Measurements from ENCODE around the gene EXOC7.

Gene EXOC7

GRCh38 chr17:76103274-76104139 is at the start of gene EXOC7:
Gene EXOC7 (minus strand): TSS chr17:76103787. CDS start chr17:76103692, 95 bp downstream.
- DNase-seq (ENCODE audit: low spot score) = peak; percentile 98

GRCh38 chr17:76153202-76153601 is 49.6 kb upstream of the EXOC7 start:
- no peak for DNase-seq (ENCODE audit: low spot score)

- DNase-seq (ENCODE audit: low spot score) = no peak
Observed at GRCh38 chr17:76152591-76152990, 49.0 kb upstream of the EXOC7 start.

DNA sequence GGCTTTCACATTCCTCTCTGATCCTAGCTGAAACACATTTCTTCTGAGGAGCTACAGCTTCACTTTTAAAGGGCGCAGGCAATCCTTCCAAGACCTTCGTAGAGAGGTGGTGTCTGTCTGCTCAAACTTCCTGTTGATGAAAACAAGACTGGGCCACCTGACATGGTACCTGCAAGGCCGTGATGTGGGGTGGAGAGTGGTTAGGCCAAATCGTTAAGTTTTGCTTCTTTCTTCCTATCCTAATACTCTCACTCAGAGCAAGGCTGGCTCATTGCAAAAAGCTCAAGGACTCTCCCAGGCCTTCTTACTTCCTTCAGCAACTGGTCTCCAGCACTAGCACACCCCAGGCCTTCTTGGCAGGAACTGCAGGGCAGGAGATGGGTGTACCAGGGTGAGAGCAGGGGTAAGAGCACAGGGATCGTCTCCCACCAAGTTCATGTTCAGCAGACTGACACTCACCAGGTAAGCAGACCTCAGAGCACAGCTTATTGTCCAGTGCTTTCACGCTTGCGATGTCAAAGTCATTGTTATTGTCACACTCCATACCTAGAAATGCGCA is 48.4 kb upstream of the EXOC7 start:
- no peak for DNase-seq (ENCODE audit: low spot score)

DNA sequence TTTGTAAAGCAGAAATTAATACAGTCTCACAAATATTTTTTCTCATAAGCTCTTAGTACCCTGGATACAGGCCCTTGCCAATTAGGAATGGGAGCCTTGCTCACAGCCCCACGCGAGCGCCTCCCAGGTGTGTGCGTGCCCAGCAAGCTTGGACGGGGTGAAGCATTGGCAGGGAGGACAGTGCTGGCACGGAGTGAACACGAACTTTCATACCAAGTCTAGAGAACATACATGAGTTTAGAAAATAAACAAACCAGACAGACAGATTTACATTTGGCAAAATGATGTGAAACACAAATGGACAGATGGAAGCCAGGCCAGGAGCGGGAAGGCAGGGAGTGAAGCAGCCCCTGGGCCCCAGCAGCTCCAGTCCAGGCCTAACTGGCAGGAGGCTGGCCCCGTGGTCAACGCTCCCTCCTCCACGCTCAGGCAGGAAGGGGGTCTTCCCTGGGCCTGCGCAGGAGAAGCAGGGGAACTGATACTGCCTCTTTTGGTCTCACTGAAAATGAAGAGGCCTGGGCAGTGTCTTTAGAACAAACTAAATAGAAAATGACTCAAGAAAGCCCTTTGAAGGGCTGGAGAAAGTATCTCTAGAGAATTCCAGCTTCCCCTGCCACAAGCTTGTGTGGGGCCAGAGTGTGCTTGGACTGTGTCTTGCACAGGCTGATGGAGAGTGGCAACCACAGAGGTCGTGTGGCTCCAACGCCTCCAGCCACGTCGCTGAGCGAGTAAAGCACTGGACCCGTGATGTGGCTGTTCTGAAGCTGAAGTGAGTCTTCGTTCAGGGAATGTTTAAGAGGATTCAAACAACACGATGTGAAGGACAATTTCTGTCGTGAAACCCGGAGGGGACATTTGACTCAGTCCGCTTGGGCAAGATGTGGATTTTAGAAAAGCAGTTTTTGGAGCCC is 47.4 kb upstream of the EXOC7 start:
- no peak for DNase-seq (ENCODE audit: low spot score)

- no peak for DNase-seq (ENCODE audit: low spot score)
Observed at GRCh38 chr17:76149214-76149613, 45.6 kb upstream of the EXOC7 start.

DNA sequence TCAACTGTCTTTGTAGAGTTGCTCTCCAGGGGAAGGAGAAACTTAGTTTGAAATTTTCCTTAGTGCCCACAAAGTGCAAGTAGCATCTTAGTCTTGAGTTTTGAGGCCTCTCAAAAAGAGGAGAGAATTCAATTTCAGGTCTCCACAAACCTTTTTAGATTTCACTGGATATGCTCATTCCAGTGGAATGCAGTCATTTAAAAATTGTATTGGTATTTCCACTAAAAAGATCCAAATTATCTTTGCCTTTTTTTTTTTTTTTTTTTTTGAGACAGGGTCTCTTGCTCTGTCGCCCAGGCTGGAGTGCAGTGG is 44.4 kb upstream of the EXOC7 start:
- DNase-seq (ENCODE audit: low spot score) = no peak

DNA sequence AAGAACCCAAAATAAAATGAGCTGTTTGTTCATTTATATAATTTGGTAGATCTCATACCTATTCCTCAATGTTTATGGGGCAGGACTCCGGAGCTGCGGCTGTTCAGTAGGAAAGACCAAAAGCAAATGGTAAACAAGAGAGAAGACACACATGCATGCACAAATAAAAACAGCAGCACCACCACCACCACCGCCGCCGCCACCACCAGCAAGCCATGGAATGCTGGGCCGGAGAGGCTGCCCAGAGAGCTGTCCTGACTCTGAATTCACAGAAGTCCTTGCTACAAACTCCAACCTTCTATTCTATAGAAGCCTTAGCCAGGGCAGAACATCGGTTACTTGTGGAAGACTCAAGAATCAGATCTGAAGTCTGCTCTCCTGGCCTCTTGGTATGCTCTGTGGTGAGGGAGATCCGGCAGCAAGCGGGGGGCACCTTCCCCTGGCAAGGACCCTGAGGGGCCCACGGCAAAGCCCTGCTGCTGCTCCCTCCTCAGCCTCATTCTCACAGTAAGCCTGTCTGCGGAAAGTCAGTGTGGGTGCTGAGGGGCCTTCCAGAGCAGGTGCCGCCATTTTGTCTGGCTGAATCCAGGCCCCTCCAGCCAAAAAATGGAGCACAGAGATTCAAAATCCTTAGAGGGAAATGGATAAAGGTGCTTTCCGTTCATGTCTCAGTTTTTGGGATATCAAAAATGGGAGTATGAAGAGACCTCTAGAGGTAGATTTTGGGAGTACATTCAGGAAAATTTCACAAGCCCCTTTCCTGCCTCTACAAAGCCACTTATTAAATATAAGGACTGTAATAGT is 43.8 kb upstream of the EXOC7 start:
- DNase-seq (ENCODE audit: low spot score) = no peak

- DNase-seq (ENCODE audit: low spot score) = no peak
Observed at GRCh38 chr17:76146053-76146851, 42.7 kb upstream of the EXOC7 start.

GRCh38 chr17:76145231-76146052 is 41.9 kb upstream of the EXOC7 start:
- no peak for DNase-seq (ENCODE audit: low spot score)

- DNase-seq (ENCODE audit: low spot score) = no peak
Observed at GRCh38 chr17:76142585-76143041, 39.0 kb upstream of the EXOC7 start.

DNA sequence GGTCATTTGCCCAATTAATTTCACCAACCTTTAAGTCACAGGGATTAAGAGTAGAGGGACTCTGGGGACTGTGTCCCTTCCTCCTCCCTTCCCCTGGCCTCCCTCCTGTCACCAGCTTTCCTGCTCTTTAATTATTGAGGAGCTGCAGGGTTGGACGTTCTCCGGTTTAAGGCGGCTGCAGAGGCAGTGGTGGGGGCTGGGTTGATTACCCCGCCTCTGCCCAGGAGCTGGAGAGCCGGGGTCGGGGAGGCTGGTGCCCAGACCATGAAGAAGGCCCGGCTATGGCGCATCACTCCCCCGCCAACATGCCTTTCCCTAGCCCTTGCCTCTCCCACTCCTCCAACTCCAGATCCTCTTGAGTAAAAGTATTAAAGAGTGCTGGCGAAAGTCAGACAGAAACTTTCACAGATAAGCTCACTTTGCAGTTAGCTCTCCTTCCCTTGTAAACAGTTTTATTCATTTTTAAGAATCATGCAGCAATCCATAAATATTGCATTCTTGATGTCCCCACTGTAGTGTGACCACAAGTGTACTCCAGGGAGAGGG is 38.5 kb upstream of the EXOC7 start:
- DNase-seq (ENCODE audit: low spot score) = peak; percentile 74

DNA sequence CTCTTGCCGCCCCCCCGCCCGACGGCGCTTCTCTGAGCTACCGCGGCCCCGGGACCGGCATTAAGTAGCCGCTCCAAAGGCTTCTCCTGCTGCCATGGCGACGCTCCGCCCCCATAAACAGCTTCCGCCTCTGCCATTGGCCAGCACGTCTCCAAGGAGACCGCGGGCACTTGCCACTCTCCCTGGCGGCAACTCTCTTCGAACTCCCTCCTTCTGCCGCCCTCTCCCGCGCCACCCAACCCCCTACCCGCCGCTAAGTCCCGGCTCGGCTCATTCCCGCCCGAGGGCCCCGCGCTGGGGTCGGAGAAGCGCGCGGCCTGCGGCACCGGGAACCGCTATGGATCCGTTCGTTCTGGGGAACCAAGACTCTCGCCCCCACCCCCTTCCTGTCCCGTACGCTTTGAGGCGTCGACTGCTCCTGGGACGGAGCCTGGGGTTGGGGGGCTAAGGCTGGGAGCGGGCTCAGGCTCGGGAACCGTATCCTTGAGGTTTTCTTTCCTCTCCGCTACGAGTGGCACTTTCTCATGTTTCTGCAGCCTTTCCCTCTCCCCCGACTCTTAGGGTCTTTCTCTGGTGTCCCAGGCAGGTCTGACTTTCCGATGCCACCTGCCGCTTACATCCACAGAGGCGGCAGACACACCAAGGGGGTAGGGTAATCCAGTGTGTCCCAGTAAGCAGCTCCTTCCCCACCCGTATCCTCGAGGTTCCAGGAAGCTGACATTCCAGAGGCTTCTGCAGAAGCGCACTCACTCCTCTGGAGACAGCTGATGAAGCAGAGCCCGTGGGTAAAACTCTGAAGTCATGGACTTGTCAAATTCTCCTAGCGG is 37.8 kb upstream of the EXOC7 start, which contains the start of gene FOXJ1:
FOXJ1 (minus strand) TSS at position 34 of the 827 bp plus-strand sequence. CDS start 850 bp downstream, outside the sequence.
- peak; percentile 100 for DNase-seq (ENCODE audit: low spot score)

- DNase-seq (ENCODE audit: low spot score) = no peak
Observed at GRCh38 chr17:76140661-76141211, 37.1 kb upstream of the EXOC7 start.

DNA sequence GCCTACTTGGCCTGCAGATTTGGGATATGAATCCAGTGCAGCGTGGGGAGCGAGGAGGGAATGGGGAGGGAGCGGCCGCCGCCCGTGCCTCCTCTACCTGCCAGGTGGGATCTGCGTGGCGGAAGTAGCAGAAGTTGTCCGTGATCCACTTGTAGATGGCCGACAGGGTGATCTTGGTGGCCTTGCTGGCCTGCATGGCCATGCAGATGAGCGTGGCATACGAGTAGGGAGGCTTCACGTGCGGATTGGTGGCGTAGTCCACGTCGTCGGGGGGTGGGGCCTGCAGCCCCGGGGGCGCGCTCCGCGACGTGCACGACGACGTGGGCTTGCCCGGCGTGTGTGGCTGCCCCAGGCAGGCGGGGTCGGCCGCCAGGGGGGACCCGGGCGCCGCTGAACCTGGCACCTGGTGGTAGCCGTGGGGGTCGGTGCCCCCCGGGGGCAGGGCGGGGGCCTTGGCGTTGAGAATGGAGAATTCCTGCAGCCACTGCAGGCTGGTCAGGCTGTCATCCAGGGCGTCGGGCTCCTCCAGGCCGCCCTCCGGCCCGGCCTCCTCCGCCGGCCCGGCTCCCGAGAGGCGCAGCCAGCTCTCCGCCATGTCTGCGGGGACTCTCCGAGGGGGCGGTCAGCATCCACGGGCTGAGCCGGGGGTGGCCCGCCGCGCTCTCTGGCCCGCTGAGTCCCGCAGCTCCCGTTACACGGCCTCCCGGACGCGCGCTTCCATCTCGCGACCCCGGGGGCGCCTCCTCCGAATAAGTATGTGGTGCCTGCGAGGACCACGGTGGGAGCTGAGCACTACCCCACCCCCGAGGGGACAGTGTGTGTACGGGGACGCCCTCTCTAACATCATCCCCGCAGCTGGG is 36.4 kb upstream of the EXOC7 start:
- DNase-seq (ENCODE audit: low spot score) = peak; percentile 82

- DNase-seq (ENCODE audit: low spot score) = no peak
Observed at GRCh38 chr17:76138896-76139752, 35.5 kb upstream of the EXOC7 start.

Data from ecto neural progenitor cell (in vitro differentiated cells).